Hematopoietic multipotent progenitor cell treated with erythropoietin and hydrocortisone succinate and interleukin-3 and kit ligand, for 6 days (in vitro differentiated cells): ENCODE data around the gene RPL23.
A peak's percentile ranks its signal among the peaks of the same experiment; 100 is the strongest.

Source experiments
- DNase-seq: peaks from one replicate; pipeline ENCODE4 v3.0.0-alpha.2; 2015

The RPL23 gene

DNA sequence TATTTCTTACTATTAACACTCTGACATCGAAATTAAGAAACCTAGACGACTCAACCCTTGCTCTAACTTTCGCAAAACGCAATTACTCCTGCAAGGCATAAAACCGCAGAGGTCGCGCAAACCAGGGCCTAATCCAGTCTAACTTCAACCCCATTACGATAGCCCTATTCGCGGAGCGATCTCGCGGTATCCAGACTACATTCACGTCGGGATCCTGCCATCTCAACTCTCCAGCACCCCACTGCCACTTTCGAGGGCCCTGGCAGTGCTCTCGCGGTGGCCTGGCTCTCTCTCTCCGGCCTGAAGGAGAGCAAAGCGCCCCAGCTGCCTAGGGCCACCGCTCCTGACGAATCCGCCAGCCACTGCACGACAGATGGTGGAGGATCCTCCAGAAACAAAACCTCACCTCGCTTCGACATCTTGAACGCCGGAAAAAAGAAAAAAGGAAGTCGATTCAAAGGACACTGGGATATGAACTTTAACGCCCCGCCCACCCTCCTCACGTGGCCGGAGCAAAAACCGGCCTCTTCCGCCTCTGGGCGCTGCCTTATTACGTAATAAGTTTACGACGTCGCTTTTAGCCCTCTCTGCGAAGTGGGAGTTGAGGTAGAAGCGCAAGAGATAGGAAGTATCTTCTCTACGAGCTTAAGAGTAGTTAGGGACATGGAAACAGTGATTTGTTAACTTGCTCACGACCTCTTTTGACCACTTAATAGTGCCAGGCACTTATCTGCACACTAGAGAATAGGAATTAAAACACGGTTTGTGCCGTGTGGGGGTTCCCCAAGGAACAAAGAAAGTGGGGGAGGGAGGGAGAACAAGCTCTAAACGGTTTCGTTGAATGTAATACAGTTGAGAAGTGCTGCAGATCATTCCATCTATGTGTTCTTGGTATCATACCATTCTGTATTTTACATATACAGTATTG lies at the start of gene RPL23:
RPL23 (minus strand) TSS at position 430 of the 928 bp plus-strand sequence; CDS start at position 419, 11 bp downstream.
- DNase-seq = peak; percentile 99

DNA sequence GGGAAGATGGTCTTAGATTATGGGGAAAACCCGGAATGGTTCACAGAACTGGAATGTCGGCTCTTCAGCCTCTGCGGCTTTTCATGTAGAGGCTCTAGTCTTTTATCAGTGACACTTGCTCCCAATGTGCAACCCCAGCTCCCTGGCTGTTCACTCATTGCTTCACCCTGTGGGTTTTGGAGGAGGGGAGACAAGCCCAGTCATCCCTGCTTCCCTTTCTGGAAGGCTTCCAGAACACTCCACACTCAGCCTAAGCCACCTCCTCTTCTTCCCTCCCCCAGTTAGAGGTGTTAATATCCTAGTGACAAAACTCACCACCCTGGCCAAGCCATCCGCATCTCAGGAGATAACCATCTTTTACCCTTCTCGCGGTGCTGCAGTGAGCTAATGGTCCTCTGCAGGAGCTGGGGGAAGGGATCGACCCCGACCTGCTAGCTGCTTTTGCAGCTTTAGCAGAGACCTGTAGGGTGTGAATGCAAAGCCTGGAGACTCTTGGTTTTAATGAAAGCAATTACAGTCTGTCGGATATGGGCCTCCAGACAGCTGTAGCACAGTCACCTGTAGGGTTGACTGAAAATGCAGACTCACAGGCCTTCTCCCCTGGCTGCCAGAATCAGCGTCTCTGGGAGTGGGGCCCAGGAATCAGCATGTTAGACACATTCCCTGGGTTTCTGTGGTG lies 47.6 kb upstream of the RPL23 start:
- DNase-seq = peak; percentile 73

DNA sequence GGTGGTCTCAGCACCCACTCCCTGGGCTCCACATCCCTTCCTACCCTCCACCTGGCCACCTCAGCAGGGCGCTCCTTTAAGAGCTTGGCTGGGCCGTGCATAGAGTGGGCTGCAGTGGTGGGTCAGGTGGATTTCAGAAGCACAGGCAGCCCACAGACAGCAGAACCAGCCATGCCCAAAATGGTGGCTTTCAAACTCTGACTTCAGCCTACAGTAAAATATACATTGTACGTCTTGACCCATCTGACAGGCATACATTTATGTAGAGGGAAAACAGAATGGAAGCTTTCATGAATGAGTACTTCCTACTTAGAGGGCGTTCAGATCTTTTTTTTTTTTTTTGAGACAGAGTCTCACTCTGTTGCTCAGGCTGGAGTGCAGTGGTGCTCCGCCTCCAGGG lies 45.9 kb upstream of the RPL23 start:
- DNase-seq = no peak

DNA sequence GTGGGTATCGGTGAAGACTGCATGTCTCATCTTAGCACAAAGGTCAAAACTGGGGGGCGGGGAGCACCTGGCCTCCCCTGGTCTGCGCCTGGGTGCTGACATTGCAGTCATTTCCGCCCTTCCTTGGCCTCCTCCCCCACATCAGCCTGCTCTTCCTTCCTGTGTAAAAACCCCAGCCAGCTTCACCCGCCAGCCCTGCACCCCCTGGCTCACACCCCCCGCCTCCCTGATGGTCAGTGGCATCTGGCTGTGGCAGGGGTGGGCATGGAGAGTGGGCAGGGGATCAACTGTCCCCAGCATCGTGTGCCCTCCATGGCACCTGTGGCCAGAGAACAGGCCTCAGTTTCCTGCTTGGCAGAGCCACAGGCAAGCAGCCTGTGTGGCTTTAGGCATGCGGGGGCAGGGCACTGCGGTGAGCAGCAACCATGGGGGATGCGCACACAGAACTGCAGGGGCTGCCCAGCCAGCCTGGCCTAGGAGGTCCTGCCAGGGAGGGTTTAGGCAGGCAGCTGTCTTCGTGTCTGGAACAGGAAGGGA lies 45.4 kb upstream of the RPL23 start:
- peak; percentile 64 for DNase-seq

DNA sequence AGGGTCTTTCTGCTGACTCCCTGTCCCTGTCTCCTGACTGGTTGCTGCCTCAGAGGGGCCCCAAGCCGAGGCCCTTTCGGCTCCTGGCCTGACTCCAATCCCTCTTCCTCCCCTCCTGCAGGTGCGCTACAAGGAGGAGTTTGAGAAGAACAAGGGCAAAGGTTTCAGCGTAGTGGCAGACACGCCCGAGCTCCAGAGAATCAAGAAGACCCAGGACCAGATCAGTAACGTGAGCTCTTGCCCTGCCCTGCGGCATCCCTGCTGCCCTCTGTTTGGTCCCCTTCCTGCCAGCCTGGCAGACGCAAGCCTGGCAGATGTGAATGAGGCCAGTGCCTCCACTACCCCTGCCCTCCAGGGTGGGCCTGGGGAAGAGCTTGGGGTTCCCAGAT lies 44.8 kb upstream of the RPL23 start:
- no peak for DNase-seq

DNA sequence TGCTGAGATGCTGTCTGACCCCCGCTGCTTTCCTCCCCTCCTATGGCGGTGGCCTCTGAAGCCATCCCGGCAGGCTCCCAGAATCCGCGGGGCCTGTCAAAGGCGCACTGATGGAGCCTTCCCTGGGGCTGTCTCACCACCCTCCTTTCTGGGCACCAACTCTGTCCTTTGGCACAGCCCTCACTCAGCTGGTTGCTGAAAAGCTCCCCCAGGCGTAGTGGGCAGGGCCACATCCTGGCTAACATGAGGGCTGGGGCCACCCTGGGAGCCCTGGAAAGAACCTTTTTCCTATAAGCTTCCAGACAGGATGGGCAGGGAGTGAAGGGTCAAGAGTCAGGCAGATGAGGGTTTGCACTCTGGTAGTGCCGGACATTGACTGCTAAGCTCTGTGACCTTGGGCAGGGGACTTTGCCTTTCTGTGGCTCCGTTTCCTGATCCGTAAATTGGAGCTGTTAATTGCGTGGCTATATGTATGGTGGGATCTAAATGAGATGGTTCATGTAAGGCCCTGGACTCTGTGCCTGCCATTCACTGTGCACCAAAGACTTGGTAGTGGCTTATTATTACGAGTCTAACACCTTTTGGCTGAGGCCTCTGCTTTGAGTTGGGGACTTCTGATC lies 44.3 kb upstream of the RPL23 start:
- no peak for DNase-seq

DNA sequence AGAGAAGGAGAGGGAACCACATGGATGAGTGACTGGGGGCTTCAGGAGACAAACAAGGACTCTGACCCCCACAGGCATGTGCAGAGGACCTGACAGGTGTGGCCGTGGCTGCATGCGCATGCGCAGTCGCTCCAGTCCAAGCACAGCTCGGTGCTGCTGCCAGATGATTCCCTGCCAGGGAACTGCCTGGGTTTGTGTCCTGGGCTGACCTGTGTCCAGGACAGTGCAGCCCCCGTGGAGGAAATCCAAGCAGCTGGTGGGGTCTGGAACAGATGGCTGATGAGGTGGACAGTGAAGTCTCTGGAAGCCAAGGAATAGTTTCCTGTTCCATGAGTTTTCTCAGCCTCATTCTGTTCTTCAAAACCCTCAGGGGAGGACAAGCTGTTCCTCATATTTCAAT lies 43.7 kb upstream of the RPL23 start:
- no peak for DNase-seq

DNA sequence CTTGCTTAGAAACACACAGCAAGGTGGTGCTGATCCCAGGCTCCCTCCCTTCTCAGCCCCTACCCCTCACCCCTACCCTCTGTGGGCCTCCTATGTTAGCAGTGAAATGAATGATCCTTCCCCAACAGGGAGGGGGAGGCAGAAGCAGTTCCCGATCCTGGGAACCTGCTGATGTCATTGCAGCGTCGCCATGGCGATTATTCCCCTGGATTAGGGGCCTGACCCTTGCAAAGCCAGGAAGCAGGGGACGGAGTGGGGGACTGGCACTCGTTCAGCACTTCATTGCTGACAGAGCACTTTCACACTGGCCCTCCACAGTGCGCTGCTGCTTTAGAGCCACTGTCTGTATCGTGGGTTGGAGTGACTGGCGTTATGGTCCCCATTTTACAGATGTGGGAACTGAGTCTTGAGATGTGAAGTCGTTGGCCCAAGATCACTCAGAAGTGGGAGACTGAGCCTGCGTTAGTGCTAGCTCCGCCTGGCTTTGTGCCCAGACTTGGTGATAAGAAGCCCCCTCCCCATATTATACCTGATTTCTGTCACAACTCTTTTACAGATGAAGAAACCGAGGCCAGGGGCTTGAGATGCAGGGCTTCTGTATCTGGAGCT lies 42.9 kb upstream of the RPL23 start:
- no peak for DNase-seq

DNA sequence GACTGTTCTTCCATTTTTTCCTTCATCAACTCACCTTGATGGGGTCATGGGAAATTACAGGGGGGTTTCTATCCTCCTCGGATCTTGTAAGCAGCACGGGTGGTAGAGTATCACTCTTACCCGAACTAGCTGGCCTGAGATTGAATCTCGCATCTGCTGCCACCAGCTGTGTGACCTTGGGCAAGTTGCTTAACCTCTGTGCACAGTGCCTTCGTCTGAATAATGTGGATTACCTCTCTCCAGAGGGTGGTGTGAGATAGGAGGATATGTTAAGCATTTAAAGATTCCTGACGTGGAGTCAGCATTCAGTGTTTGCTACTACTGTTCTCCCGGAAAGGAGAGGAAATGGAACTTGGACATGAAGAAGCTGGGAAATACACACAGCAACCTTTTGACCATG lies 40.8 kb upstream of the RPL23 start:
- no peak for DNase-seq

DNA sequence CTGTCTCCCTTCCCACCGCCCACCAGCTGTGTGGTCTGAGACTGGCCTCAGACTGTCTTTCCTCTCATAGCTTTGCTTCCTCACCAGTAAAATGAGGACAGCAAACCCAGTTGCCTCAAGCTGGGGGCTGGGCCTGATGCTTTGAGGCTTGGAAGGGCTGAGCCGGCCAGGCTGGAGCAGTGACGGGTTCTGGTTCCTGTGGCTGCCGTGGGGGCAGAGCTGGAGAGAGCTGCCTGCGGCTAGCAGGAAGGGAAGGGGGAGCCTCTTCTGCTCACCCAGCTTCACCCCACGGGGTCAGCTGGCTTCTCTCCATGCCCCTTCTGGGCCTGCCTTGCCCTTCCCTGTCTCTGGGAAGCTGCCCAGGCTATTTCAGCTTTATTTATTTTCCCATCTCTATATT lies 40.1 kb upstream of the RPL23 start:
- peak; percentile 49 for DNase-seq

DNA sequence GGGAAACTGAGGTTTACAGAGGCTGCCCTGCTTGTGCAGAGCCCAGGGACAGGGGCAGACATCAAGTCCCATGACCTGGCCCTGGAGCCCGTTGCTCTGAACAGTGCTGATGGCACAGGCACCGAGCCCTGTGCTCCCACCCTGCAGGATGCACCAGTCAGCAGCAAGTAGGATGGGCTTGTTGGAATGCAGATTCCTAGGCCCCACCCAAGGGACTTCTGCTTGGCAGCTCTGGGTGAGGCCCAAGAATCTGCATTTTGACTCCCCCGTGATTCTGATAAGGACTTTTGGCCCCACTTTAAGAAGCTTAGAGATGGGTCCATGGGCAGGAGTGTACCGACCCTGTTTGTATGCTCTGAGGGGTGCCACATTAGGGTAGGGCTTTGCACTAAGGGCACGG lies 39.6 kb upstream of the RPL23 start:
- DNase-seq = no peak

DNA sequence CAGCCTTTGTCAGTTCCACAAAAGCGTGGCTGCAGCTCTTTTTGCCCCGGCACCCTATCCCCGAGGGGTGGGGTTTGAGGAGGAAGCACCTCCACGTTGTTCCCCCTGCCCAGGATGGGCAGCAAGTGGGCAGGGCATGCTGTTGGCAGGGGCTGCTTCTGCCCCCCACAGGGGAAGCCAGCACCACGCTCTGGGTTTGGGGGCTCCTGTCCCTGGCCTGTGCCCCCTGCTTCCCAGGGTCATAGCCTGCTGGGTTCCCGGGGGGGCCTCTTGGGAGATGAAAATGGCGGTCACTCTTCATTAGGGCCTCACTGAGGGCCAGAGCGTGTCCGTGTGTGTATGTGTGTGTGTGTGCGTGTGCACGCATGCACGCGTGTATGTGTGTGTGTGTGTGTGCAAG lies 39.1 kb upstream of the RPL23 start:
- no peak for DNase-seq

DNA sequence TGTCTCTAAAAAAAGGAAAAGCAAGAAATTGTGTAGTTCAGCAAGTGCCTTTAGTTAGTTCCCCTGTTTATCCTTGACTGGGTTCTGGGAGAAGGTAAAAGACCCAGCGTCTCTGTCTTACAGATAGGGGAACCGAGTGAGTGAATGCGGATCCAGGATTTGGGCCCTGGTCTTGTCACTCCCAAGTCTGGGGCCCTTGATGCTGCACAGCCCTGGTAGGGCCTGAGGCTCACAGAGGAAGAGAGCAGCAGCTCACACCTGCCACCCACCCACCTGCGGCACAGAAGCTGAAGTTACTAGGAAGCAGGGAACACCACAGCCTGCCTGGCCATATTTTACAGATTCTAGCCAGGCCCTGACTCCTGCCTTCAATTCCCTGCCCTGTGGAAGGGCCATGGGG lies 38.6 kb upstream of the RPL23 start:
- no peak for DNase-seq

DNA sequence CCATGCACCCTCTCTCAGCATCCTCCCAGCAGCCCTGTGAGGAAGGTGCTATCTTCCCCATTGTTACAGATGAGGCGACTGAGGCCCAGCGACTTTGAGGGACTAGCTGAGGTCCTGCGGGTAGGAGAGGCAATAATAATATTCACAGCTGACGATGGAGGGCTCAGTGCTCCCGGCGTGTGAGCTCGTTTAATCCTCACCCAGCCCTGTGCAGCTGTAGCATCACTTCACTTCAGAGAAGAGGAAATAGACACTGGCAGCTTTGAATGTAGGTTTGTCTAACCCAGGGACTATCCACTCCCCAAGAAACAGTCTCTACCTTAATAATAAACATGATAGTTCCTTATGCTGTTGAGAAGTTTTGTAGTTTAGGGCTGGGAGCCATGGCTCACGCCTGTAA lies 37.9 kb upstream of the RPL23 start:
- DNase-seq = no peak

DNA sequence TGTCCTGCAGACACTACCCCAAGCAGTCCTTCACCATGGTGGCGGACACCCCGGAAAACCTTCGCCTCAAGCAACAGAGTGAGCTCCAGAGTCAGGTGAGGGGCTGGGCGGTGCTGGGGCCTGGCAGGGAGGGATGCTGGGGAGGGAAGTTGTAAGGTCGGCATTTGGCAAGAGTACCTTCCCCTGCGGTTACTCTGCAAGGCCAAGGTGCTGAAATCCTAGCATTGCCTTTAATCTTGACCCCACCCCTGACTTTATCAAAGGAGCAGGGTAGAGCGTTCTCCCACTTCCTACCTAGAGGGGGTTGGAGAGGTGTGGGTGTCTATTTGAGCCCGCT lies 36.9 kb upstream of the RPL23 start:
- no peak for DNase-seq

DNA sequence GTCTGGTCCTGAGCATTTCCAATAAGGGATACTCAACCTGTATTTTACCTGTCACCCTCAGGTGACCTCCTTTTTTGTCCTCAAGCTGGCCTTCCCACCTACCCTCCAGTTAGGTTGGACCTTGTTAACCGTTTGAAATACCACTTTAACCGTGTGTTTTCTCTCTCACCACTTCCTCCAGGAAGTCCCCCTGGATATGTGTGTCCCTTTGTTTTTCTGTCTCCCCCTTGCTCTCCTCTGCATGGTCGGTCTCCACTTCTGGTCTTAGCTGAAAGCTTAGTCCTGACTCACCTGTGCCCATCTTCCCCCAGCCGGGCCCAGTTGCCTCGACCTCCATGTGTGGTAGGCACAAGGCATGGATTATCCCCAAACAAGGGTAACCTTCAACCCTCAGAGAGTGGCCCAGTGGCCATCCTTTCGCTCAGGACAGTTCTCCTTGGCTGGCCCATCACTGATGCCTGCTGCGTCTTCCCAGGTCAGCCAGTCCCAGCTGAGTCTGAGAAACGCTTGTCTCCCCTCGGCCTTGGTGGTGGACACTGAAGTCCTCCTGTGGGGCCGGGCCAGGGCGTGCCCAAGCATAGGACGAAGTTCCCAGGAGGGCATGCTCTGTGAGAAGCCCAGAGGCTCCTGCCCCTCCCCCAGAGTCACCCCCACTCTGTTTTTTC lies 36.4 kb upstream of the RPL23 start:
- DNase-seq = no peak

DNA sequence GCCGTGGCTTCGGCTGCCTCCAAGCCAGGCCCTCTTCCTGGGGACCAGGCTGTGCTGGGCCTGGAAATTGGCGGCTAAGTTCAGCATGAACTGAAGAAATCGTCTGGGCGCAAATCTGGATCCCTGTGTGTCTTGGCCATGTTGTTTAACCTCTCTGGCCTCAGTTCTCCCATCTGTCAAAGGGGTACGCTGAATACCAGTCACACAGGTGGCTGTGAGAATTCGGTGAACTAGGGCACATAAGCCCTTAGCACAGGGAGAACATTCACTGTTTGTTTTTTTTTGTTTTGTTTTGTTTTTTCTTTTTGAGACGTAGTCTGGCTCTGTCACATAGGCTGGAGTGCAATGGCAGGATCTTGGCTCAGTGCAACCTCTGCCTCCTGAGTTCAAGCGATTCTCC lies 35.3 kb upstream of the RPL23 start:
- no peak for DNase-seq

DNA sequence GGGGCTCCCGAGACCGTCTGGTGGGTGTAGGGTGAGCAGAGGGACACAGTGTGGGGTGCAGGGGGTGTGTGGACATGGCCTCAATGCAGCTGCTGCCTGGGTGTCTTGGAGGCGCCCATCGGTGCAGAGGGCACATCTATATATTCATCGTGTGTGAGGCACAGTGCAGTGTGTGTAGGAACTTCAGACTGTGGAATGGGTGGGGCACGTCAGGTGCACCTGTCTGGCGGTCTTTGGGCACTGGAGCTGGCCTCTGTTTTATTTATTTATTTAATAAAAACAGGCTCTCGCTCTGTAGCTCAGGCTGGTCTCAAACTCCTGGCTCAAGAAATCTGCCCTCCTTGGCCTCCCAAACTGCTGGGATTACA lies 33.1 kb upstream of the RPL23 start:
- no peak for DNase-seq

DNA sequence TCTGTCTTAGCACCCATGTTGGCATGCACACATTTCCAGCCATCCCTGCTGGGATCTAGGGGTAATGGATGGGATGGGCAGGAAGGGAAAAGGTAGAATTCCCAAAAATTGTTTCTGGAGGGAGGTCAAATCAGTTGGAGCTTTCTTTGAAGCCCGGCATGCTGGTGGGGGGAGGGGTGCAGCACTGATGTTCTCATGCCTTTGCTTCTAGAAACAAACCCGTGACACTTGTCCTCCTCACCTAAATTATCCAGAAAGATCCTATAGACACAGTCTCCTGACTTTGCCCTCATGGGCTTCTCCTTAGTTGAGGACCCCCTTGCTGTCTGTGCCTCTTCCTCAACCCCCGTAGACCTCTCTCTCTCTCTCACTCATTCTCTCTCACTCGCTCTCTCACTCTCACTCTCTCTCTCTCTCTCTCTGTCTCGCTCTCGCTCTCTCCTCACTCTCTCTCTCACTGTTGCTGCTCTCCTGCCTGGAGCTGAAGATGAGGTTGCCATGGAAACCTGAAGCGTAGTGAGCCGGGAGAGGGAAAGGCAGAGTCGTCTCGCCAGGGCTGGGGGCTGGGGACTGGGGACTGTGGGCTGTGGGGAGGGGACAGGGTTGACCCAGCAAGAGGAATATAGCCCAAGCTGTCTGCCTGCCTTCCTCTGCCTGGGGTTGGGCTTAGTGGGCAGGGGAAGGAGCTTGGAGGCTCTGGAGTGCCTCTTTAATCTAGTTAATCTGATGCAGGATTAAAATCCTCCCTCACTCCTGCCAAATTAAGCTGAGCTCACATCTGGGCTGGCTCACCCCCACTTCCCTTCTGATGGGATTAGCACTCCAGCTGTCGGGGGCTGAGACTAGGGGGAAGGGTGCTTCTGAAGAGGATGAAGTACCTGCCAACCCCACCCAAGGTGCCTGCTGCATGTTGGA lies 32.5 kb upstream of the RPL23 start:
- no peak for DNase-seq

DNA sequence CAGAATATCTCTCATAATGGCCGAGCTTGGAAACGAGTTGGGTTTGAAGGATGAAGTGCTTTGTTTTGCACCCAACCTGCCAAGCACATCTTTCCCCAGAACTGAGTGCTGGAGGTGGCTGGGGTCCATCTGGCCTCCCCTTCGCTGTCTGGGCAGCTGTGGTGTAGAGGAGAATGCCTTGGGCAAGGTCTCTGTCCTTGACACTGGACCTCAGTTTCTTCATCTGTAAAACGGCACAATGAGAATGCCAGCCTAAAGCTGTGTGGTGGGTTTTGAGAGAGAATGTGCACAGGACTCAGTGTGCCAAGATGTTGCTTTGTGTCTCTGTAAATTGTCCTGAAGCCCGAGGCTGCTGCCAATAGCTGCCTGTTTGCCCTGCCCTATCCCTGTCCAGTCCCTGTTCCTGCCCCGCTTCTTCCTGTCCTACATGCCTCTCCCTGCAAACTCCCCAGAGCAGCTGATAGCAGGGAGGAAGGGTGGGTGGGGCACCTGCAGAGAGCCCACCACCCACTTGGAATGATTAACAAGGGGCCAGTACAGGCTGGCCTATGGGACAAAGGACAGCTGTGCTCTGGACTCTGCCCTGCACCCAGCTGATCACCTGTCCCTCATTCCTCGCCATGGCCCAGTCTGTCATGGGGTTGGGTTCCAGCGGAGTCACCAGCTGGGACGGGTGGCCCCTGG lies 31.7 kb upstream of the RPL23 start:
- no peak for DNase-seq
